PC-3 (cell line): ENCODE results near the gene DOC2B.

Source experiments
- EZH2phosphoT487 ChIP-seq: fragments of 300-600 bp; sonication (generic); IDR thresholded peaks from 2 replicates; pipeline ENCODE4 v1.6.1; 2018; ENCODE audit warnings: mild to moderate bottlenecking, antibody characterized with exemption, low read length, borderline replicate concordance
- TF ChIP-seq, protein P1 (sequence below): fragments of 300-600 bp; sonication (generic); conservative IDR thresholded peaks from 2 replicates; pipeline ENCODE4 v1.5.1; 2017; ENCODE audit warnings: antibody characterized with exemption, low read depth, mild to moderate bottlenecking, low read length

DNA sequence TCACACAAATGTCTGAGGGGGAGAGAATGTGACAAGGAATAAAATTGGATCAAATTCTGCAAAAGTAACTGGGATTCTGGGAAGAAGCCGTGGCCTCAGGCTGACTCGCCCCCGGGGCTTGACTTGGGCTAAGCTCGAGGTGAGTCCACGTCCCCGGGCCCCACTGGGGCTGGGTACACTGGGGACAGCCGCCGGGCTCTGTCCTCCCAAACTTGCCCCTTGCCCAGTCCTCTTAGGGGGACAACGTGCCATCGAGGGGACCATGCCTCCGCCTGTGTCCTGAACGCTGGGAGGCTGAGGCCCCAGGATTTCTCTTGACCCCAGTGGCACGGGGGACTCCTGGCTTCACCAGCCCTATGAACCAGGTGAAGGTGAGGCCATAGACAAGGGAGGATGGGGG lies 21.1 kb downstream of the DOC2B start:
- TF ChIP-seq EZH2phosphoT487 = no peak
- TF ChIP-seq, protein P1, sequence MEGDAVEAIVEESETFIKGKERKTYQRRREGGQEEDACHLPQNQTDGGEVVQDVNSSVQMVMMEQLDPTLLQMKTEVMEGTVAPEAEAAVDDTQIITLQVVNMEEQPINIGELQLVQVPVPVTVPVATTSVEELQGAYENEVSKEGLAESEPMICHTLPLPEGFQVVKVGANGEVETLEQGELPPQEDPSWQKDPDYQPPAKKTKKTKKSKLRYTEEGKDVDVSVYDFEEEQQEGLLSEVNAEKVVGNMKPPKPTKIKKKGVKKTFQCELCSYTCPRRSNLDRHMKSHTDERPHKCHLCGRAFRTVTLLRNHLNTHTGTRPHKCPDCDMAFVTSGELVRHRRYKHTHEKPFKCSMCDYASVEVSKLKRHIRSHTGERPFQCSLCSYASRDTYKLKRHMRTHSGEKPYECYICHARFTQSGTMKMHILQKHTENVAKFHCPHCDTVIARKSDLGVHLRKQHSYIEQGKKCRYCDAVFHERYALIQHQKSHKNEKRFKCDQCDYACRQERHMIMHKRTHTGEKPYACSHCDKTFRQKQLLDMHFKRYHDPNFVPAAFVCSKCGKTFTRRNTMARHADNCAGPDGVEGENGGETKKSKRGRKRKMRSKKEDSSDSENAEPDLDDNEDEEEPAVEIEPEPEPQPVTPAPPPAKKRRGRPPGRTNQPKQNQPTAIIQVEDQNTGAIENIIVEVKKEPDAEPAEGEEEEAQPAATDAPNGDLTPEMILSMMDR = no peak
